ENCODE measurements around the gene P2RY2. TPM values are rescaled to one million over a fixed set of nuclear protein-coding genes. Genes with fewer than 3 reads are reported as not detected.

Gene P2RY2
- polyA plus RNA-seq, 3 donors from 2014 or later = 0.30 TPM; not detected in 2

DNA sequence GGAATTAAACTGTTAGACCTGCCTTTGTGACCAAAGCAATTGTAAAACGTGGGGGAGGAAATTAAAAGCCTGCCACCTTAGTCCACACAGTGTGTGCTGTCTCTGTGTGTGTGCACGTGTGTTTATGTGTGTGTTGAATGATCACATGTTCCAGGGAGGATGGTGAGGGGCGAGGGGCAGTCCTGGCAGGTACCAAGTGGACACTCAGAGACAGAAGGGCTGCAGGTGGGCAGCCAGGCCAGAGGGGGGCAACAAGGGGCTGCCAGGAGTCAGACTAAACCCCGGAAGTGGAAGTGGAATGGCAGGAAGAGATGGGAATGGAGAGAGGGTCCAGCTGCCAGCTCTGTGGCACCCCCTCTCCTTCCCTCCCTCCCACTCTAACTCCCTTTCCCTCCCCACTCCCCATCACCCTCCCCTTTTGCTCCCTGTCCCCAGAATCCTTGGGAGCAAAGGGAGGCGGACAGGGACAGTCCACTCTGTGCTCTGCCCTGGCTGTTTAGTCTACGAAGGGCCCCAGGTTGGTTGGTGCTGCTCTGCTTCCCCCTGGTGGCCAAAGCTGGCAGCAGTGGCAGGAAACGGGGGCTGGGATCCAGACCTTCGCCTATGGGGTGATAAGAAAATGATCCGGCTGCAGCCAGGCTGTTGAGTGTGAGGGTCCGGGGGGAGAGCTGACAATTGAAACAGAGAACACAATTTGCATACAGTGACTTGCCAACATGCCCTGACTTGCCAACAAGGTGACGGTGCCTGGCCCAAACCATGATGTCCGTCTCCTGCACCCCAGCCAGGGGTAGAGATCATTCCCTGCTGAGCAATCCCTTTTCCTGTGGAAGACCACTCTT, 24.4 kb downstream of the P2RY2 start:
- Mint-ChIP-seq H3K36me3 (no peaks in the 10 kb centered on the region), H3K27me3 (ENCODE audit: low read depth in 3 of 3) (peaks cover 0 to 2% (median 0%) of the 10 kb centered on the region in 3 donors), H3K27ac (peak overlapping the region in 1 of 6 donors; percentile 62), H3K4me3 (peak overlapping the region; percentile 3 to 68 (median 49)), H3K4me1 (peaks cover 0 to 2% of the 10 kb centered on the region in 2 donors), H3K9me3 (no peaks in the 10 kb centered on the region)
- peak; percentile 52 to 57 (median 57) for DNase-seq

- no peak for DNase-seq
- Mint-ChIP-seq H3K4me3 (no peak overlapping the region), H3K9me3 (no peaks in the 10 kb centered on the region), H3K27me3 (ENCODE audit: low read depth in 3 of 3) (peaks cover 0 to 2% (median 0%) of the 10 kb centered on the region in 3 donors), H3K36me3 (no peaks in the 10 kb centered on the region), H3K4me1 (peaks cover 0 to 2% of the 10 kb centered on the region in 2 donors), H3K27ac (no peak overlapping the region)
These were observed 25.0 kb downstream of the P2RY2 start for GRCh38 chr11:73243093-73243485.

- no peak overlapping the region for H3K27ac Mint-ChIP-seq
- H3K36me3 Mint-ChIP-seq = no peaks in the 10 kb centered on the region
- peaks cover 0 to 2% (median 0%) of the 10 kb centered on the region in 3 donors for H3K27me3 Mint-ChIP-seq (ENCODE audit: low read depth in 3 of 3)
- no peak for DNase-seq
- H3K4me1 Mint-ChIP-seq = peaks cover 0 to 2% of the 10 kb centered on the region in 2 donors
- H3K9me3 Mint-ChIP-seq = no peaks in the 10 kb centered on the region
- no peak overlapping the region for H3K4me3 Mint-ChIP-seq
These were observed 26.6 kb downstream of the P2RY2 start for GRCh38 chr11:73244589-73245240.

- Mint-ChIP-seq H3K36me3 (no peaks in the 10 kb centered on the region), H3K9me3 (no peaks in the 10 kb centered on the region), H3K27me3 (ENCODE audit: low read depth in 3 of 3) (peaks cover 0 to 2% (median 0%) of the 10 kb centered on the region in 3 donors), H3K27ac (no peak overlapping the region), H3K4me3 (no peak overlapping the region), H3K4me1 (peaks cover 0 to 2% of the 10 kb centered on the region in 2 donors)
- no peak for DNase-seq
These were observed 27.4 kb downstream of the P2RY2 start for GRCh38 chr11:73245461-73245860.

GRCh38 chr11:73246303-73246702, 28.2 kb downstream of the P2RY2 start:
- H3K27ac Mint-ChIP-seq = no peak overlapping the region
- peaks cover 0 to 2% (median 0%) of the 10 kb centered on the region in 3 donors for H3K27me3 Mint-ChIP-seq (ENCODE audit: low read depth in 3 of 3)
- no peaks in the 10 kb centered on the region for H3K36me3 Mint-ChIP-seq
- no peak overlapping the region for H3K4me3 Mint-ChIP-seq
- DNase-seq = no peak
- H3K9me3 Mint-ChIP-seq = no peaks in the 10 kb centered on the region
- peaks cover 0 to 2% of the 10 kb centered on the region in 2 donors for H3K4me1 Mint-ChIP-seq

DNA sequence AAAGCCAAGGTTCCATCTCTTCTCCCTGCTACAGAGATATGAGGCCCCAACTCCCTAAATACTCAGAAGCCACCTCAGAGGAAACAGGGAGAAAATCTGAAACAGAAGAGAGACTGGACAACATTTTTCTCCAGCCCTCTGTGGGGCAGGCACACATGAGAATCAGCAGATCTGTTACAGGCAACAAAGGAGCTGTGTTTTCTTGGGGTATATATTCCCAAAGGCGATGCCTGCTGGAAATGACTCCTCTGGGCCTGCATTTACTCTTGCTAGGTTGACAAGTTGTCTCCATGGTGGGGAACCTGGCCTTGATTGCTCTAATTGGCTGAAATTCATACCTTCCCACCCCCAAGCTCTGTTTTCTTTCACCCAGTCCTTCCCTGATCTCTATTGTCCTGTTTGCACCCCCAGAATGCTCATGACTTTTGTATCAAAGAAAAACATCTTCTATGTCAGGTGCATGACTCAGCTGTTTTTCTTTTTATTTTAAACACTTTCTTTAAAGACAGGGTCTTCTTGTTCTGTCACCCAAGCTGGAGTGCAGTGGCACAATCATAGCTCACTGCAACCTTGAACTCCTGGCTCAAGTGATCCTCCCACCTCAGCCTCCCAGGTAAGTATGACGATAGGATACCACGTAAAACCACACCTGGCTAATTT, 30.6 kb downstream of the P2RY2 start:
- Mint-ChIP-seq H3K4me1 (no peaks in the 10 kb centered on the region), H3K27ac (peak overlapping the region in 1 of 6 donors; percentile 3), H3K4me3 (no peak overlapping the region), H3K9me3 (no peaks in the 10 kb centered on the region), H3K36me3 (no peaks in the 10 kb centered on the region), H3K27me3 (ENCODE audit: low read depth in 3 of 3) (no peaks in the 10 kb centered on the region)
- no peak for DNase-seq

DNA sequence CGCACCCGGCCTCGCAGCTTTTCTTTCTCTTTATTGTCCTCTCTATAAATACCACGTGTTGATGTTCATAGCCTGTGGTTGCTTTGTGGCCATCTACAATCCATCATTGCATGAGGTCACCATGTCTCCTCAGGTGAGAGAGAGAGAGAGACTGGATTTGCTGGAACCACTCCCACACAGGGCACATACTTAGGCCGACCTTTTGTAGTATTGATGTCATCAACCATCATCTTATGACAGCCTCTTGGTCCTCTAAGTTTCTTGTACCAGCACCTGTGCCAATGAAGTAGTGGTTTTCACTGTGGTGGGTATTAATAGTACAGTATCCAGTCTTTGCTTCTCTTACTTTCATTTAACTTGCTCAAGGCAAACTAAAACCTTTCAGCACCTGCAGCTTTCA, 31.2 kb downstream of the P2RY2 start:
- DNase-seq = peak in 2 of 3 donors; percentile 28 to 29
- H3K36me3 Mint-ChIP-seq = no peaks in the 10 kb centered on the region
- no peaks in the 10 kb centered on the region for H3K9me3 Mint-ChIP-seq
- no peaks in the 10 kb centered on the region for H3K4me1 Mint-ChIP-seq
- no peak overlapping the region for H3K4me3 Mint-ChIP-seq
- H3K27me3 Mint-ChIP-seq (ENCODE audit: low read depth in 3 of 3) = no peaks in the 10 kb centered on the region
- peak overlapping the region in 2 of 6 donors; percentile 14 to 39 for H3K27ac Mint-ChIP-seq

DNA sequence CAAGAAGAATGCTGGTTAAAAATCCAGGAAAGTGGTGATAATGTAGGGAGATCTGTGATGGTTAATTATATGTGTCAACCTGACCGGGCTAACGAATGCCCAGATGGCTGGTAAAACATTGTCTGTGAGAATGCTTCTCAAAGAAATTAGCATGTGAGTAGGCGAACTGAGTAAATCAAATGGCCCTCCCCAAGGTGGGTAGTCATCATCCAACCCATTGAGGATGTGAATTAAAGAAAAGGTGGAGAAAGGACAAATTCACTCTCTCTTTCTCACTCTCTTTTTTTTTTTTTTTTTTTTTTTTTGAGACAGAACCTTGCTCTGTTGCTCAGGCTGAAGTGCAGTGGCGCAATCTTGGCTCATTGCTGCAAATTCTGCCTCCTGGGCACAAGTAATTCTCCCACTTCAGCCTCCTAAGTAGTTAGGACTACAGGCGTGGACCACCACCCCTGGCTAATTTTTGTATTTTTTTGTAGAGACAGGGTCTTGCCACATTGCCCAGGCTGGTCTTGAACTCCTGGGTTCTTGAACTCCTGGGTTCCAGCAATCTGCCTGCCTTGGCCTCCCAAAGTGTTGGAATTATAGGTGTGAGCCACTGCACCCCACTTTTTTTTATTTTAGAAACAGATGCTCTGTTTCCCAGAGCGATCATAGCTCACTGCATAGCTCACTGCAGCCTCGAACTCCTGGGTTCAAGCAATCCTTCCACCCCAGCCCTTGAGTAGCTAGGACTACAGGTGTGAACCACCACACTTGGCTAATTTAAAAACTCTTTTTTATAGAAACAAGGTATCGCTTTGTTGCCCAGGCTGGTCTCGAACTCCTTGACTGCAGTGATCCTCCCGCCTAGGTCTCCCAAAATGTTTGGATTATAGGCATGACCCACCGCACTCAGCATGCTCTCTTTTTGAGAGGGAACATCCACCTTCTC, 32.0 kb downstream of the P2RY2 start:
- Mint-ChIP-seq H3K27ac (peak overlapping the region in 2 of 6 donors; percentile 14 to 39), H3K36me3 (no peaks in the 10 kb centered on the region), H3K4me3 (no peak overlapping the region), H3K4me1 (no peaks in the 10 kb centered on the region), H3K9me3 (no peaks in the 10 kb centered on the region), H3K27me3 (ENCODE audit: low read depth in 3 of 3) (no peaks in the 10 kb centered on the region)
- no peak for DNase-seq

GRCh38 chr11:73252577-73253191, 34.6 kb downstream of the P2RY2 start:
- H3K4me1 Mint-ChIP-seq = no peaks in the 10 kb centered on the region
- no peaks in the 10 kb centered on the region for H3K36me3 Mint-ChIP-seq
- H3K4me3 Mint-ChIP-seq = no peak overlapping the region
- DNase-seq = peak in 2 of 3 donors; percentile 15 to 16
- H3K27ac Mint-ChIP-seq = no peak overlapping the region
- no peaks in the 10 kb centered on the region for H3K9me3 Mint-ChIP-seq
- no peaks in the 10 kb centered on the region for H3K27me3 Mint-ChIP-seq (ENCODE audit: low read depth in 3 of 3)

DNA sequence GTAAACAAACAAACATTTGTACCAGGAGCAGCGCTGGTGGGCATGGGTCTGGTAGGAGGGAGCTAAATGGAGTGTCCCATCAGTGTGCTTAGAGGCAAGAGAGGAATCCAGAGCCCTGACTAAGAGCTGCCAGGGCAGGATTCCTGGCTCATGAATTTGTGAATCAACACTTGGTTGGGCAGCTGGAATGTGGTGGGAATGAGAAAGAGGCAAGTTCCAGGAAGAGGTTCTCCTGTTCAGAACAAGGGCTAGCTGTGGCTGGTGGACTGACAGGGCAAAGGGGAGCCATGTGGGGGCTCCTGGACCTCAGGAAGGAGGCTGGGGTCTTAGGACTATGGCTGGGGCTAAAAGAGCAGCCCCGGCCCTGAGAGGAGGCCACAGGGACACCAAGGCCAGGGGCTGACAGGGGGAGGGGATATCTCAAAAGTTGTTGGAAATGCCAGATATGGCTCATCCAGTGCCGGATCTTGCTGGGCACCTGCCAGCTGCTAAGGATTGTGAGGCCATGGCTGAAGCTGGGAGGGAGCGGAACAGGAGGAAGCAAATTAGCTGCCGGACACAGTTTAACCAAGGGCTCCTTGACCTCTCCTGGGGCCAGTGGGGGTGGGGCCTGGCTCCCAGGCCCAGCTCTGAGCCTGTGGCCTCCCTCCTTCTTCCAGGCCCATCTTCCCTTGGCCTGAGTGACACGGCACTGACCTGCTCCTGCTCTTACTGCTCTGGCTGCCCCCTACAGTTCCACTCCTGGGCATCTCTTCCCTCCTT, 39.4 kb downstream of the P2RY2 start:
- Mint-ChIP-seq H3K4me3 (no peak overlapping the region), H3K36me3 (no peaks in the 10 kb centered on the region), H3K27ac (no peak overlapping the region), H3K9me3 (no peaks in the 10 kb centered on the region), H3K4me1 (no peaks in the 10 kb centered on the region), H3K27me3 (ENCODE audit: low read depth in 3 of 3) (peaks cover 0 to 3% (median 2%) of the 10 kb centered on the region in 3 donors)
- DNase-seq = no peak

GRCh38 chr11:73258104-73259035, 40.3 kb downstream of the P2RY2 start:
- H3K27me3 Mint-ChIP-seq (ENCODE audit: low read depth in 3 of 3) = peaks cover 2 to 6% (median 3%) of the 10 kb centered on the region in 3 donors
- no peak overlapping the region for H3K27ac Mint-ChIP-seq
- H3K4me1 Mint-ChIP-seq = no peaks in the 10 kb centered on the region
- H3K9me3 Mint-ChIP-seq = no peaks in the 10 kb centered on the region
- no peak for DNase-seq
- H3K4me3 Mint-ChIP-seq = no peak overlapping the region
- no peaks in the 10 kb centered on the region for H3K36me3 Mint-ChIP-seq

All from immature natural killer cell (primary cell).